Thoracic aorta (tissue), 2 donors: Measurements from ENCODE around the gene TLCD4. TPM values are rescaled to one million over a fixed set of nuclear protein-coding genes. Genes with fewer than 3 reads are reported as not detected.

Experiments
- ATAC-seq: fragments of 150-250 bp; one replicate; pipeline ENCODE4 v1.8.0; 2017; ENCODE audit warnings: low read depth; ENCODE audit not compliant: insufficient number of reproducible peaks, low FRiP score
- DNase-seq: peaks from one replicate; pipeline ENCODE4 v3.0.0-alpha.2; 2020; ENCODE audit warnings: low spot score
- H3K27ac ChIP-seq, 2 donors: fragments of 200-600 bp; sonication (generic); 1 replicate in 1 of 2; 2 replicates in 1 of 2; pipeline ENCODE4 v1.5.1; 2016; ENCODE audit warnings: mild to moderate bottlenecking in 2 of 2, moderate library complexity in 2 of 2
- H3K27me3 ChIP-seq: fragments of 200-600 bp; sonication (generic); replicated peaks from 2 replicates; pipeline ENCODE4 v1.6.0; 2016; ENCODE audit warnings: mild to moderate bottlenecking; ENCODE audit not compliant: insufficient read depth
- H3K36me3 ChIP-seq: fragments of 200-600 bp; sonication (generic); one replicate; pipeline ENCODE4 v1.5.1; 2016
- H3K4me1 ChIP-seq, 2 donors: fragments of 200-600 bp; sonication (generic); 1 replicate in 1 of 2; 2 replicates in 1 of 2; pipeline versions ENCODE4 v1.5.1 to v1.6.0; 2016; ENCODE audit warnings: low read depth in 2 of 2, mild to moderate bottlenecking in 1 of 2; ENCODE audit not compliant: control insufficient read depth in 1 of 2
- H3K4me3 ChIP-seq: fragments of 200-600 bp; sonication (generic); 2 replicates; pipeline ENCODE4 v1.5.1; 2016; ENCODE audit warnings: mild to moderate bottlenecking
- H3K9me3 ChIP-seq: fragments of 200-600 bp; sonication (generic); 2 replicates; pipeline ENCODE4 v1.5.1; 2016
- CTCF ChIP-seq: fragments of 200-600 bp; sonication (generic); IDR thresholded peaks from one replicate; pipeline ENCODE4 v1.5.1; 2019; ENCODE audit warnings: antibody characterized with exemption
- total RNA-seq, 2 donors: library from RNA; depleted of rRNA; stranded (reverse); fragments of >200 nt; gene quantifications; one replicate each; pipeline versions ENCODE4 v1.1.0 to v1.2.3, GENCODE V29; 2016

The TLCD4 gene
- total RNA-seq, 2 donors from 2014 or later, result 8.0 to 9.9 TPM

- Histone ChIP-seq H3K4me3 (no peak overlapping the region), H3K27me3 (no peaks in the 10 kb centered on the region), H3K36me3 (no peaks in the 10 kb centered on the region), H3K27ac (no peak overlapping the region), H3K9me3 (no peaks in the 10 kb centered on the region), H3K4me1 (no peaks in the 10 kb centered on the region)
- DNase-seq (no peak), ATAC-seq (no peak)
- TF ChIP-seq CTCF, result no peak
These were observed 10.2 kb downstream of the TLCD4 start for GRCh38 chr1:95127380-95127779.

- Histone ChIP-seq H3K4me3 (no peak overlapping the region), H3K27me3 (no peaks in the 10 kb centered on the region), H3K9me3 (no peaks in the 10 kb centered on the region), H3K27ac (no peak overlapping the region), H3K4me1 (no peaks in the 10 kb centered on the region), H3K36me3 (no peaks in the 10 kb centered on the region)
- DNase-seq, result no peak
- ATAC-seq, result no peak
- TF ChIP-seq CTCF, result no peak
These were observed 15.6 kb downstream of the TLCD4 start for GRCh38 chr1:95132762-95133161.

GRCh38 chr1:95133687-95134086 lies 16.5 kb downstream of the TLCD4 start:
- no peak overlapping the region for H3K4me3 ChIP-seq
- no peaks in the 10 kb centered on the region for H3K9me3 ChIP-seq
- DNase-seq (no peak), ATAC-seq (no peak)
- H3K27ac ChIP-seq, result no peak overlapping the region
- H3K4me1 ChIP-seq, result no peaks in the 10 kb centered on the region
- TF ChIP-seq CTCF, result no peak
- no peaks in the 10 kb centered on the region for H3K27me3 ChIP-seq
- H3K36me3 ChIP-seq, result no peaks in the 10 kb centered on the region

GRCh38 chr1:95138223-95138622 lies 21.1 kb downstream of the TLCD4 start:
- H3K27ac ChIP-seq, result no peak overlapping the region
- no peaks in the 10 kb centered on the region for H3K36me3 ChIP-seq
- no peak for ATAC-seq
- H3K4me3 ChIP-seq, result no peak overlapping the region
- DNase-seq, result no peak
- no peaks in the 10 kb centered on the region for H3K27me3 ChIP-seq
- H3K9me3 ChIP-seq, result no peaks in the 10 kb centered on the region
- TF ChIP-seq CTCF, result no peak
- no peaks in the 10 kb centered on the region for H3K4me1 ChIP-seq

GRCh38 chr1:95139039-95139438 lies 21.9 kb downstream of the TLCD4 start:
- DNase-seq, result no peak
- H3K27ac ChIP-seq, result no peak overlapping the region
- no peaks in the 10 kb centered on the region for H3K9me3 ChIP-seq
- H3K36me3 ChIP-seq, result no peaks in the 10 kb centered on the region
- no peak for ATAC-seq
- no peaks in the 10 kb centered on the region for H3K27me3 ChIP-seq
- TF ChIP-seq CTCF, result no peak
- no peaks in the 10 kb centered on the region for H3K4me1 ChIP-seq
- no peak overlapping the region for H3K4me3 ChIP-seq
